A549 treated with Mapracorat at 1 μM for 4 hours (cell line): ENCODE results near the gene FGFR3. TPM values are rescaled to one million over a fixed set of nuclear protein-coding genes. Genes with fewer than 3 reads are reported as not detected.

Experiments
- total RNA-seq: library from RNA; stranded (reverse); fragments of 200-300 nt; extraction: Qiagen RNA extraction; gene quantifications from 5 replicates; pipeline ENCODE4 v1.2.3, GENCODE V29; 2022

FGFR3 gene
- total RNA-seq, result 1.1 to 2.4 TPM (median 2.1 TPM) in 5 replicates

DNA sequence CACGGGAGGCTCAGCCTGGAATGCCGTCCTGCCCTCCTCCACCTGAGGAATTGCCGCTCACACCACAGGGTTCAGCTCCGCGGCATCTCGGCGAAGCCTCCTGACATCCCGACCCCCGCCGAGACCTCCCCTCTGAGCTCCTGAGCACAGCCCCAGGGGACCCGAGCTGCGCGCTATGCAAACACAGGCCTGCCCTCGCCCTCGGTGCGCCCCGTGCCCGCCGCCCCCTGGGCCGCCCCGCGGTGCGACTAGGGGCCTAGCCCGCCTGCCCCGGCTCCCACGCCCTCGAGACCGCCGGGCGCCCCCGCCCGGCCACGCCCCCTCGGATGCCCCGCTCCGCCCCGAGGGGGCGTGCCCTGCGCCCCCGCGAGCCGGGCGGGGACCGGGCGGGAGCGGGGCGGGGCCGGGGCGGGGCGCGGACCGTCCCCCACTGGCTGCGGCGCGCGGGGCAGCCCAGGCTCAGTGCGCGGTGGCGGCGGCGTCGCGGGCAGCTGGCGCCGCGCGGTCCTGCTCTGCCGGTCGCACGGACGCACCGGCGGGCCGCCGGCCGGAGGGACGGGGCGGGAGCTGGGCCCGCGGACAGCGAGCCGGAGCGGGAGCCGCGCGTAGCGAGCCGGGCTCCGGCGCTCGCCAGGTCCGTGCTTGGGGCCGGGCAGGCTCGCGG is at the start of gene FGFR3:
FGFR3 (plus strand) TSS at position 462 of the 664 bp plus-strand sequence. CDS start 642 bp downstream, outside the sequence.

DNA sequence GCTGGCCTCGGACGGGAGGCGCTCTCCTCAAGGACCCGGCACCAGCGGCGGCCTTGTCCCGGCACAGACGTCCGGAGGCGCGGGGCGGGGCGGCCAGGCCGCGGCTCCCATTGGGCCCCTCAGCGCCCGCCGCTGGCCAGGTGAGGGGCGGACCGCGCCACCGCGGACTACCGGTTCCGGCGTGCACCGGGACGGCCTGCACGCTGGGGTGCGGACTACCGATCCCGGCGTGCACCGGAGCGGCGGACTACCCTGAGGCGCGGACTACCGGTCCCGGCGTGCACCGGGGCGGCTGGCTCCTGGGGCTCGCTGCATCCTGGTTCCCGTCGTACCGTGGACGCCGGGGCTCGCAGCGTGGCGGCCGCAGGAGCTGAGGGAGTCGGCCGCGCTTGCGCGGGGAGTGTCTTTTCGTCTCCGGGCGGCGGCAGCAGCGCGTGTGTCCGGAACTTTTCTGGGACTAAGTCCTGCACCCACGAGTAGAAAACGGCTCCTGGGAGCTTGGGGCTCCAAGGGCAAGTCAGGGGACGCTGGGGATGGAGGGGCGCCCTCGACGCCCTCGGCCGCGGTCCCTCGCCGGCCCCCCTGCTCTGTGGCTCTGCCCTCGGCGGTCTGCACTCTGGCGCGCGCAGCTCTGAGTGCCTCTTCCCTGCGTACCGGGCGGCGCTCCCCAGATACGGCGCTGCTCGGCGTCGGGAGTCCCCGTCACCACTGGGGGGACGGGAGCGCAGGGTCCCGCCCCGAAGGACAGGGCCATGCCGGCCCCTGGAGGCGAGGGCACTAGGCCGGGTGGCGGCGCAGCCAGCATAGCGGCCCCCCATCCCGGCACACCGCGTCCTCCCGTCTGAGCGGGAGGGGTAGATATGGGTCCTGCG is 63.2 kb downstream of the FGFR3 start, which contains the start of gene LETM1:
LETM1 (minus strand) TSS at position 86 of the 872 bp plus-strand sequence. CDS start 206 bp downstream, outside the sequence.

Other genes starting within 250 kb of the FGFR3 start
- gene FAM53A, start 109.0 kb upstream of the FGFR3 start, total RNA-seq, result 0.56 to 1.6 TPM (median 0.79 TPM) in 5 replicates
- 71.8 to 89.5 TPM (median 72.7 TPM) in 5 replicates for gene SLBP, start 81.0 kb upstream of the FGFR3 start, total RNA-seq
- gene TMEM129, start 72.0 kb upstream of the FGFR3 start, total RNA-seq, result 16.9 to 28.2 TPM (median 25.1 TPM) in 5 replicates
- 76.2 to 89.8 TPM (median 84.5 TPM) in 5 replicates for gene TACC3, start 71.8 kb upstream of the FGFR3 start, total RNA-seq
- gene LETM1, start 62.9 kb downstream of the FGFR3 start, total RNA-seq, result 22.2 to 30.8 TPM (median 29.1 TPM) in 5 replicates
- gene NSD2, start 78.1 kb downstream of the FGFR3 start, total RNA-seq, result 35.2 to 48.3 TPM (median 44.4 TPM) in 5 replicates
- gene NELFA, start 215.7 kb downstream of the FGFR3 start, total RNA-seq, result 17.3 to 24.8 TPM (median 22.7 TPM) in 5 replicates